BE2C (cell line): Measurements from ENCODE around the gene KIRREL1.

Source experiments
- DNase-seq: peaks from one replicate; pipeline ENCODE4 v3.0.0-alpha.2; 2020
- H3K27me3 ChIP-seq: fragments of 250-450 bp; sonication (Bioruptor Pico); 2 replicates; pipeline ENCODE4 v1.5.1; 2020; ENCODE audit warnings: mild to moderate bottlenecking
- H3K36me3 ChIP-seq: fragments of 250-450 bp; sonication (Bioruptor Pico); 2 replicates; pipeline ENCODE4 v1.5.1; 2020; ENCODE audit warnings: mild to moderate bottlenecking
- H3K4me1 ChIP-seq: fragments of 250-450 bp; sonication (Bioruptor Pico); 2 replicates; pipeline ENCODE4 v1.5.1; 2020
- H3K4me3 ChIP-seq: 2 replicates; pipeline ENCODE4 v1.5.1; 2011; ENCODE audit warnings: low read depth, low read length
- H3K9me3 ChIP-seq: fragments of 250-450 bp; sonication (Bioruptor Pico); 2 replicates; pipeline ENCODE4 v1.5.1; 2020
- CTCF ChIP-seq: IDR thresholded peaks from 2 replicates; pipeline ENCODE4 v1.5.1; 2012; ENCODE audit warnings: mild to moderate bottlenecking, low read depth, low read length

KIRREL1 gene

GRCh38 chr1:157960773-157961172 is 32.7 kb upstream of the KIRREL1 start:
- Histone ChIP-seq H3K36me3 (no peaks in the 10 kb centered on the region), H3K9me3 (no peaks in the 10 kb centered on the region), H3K4me3 (no peak overlapping the region), H3K4me1 (no peaks in the 10 kb centered on the region), H3K27me3 (no peaks in the 10 kb centered on the region; the same call in 1 of the 2 replicates)
- DNase-seq: no peak
- no peak for TF ChIP-seq CTCF

- Histone ChIP-seq H3K9me3 (no peaks in the 10 kb centered on the region), H3K4me1 (no peaks in the 10 kb centered on the region), H3K27me3 (no peaks in the 10 kb centered on the region; the same call in 1 of the 2 replicates), H3K4me3 (no peak overlapping the region), H3K36me3 (no peaks in the 10 kb centered on the region)
- TF ChIP-seq CTCF: no peak
- no peak for DNase-seq
Measured at GRCh38 chr1:157961805-157962762, 31.4 kb upstream of the KIRREL1 start.

- no peaks in the 10 kb centered on the region for H3K9me3 ChIP-seq
- no peaks in the 10 kb centered on the region for H3K4me1 ChIP-seq
- peak; percentile 65 for DNase-seq
- peak; percentile 80 for TF ChIP-seq CTCF
- H3K27me3 ChIP-seq: no peaks in the 10 kb centered on the region; the same call in 1 of the 2 replicates
- no peaks in the 10 kb centered on the region for H3K36me3 ChIP-seq
- no peak overlapping the region for H3K4me3 ChIP-seq
Measured at GRCh38 chr1:157963713-157964112, 29.7 kb upstream of the KIRREL1 start.

GRCh38 chr1:157965584-157965983 is 27.9 kb upstream of the KIRREL1 start:
- Histone ChIP-seq H3K4me1 (no peaks in the 10 kb centered on the region), H3K27me3 (no peaks in the 10 kb centered on the region; the same call in 1 of the 2 replicates), H3K4me3 (no peak overlapping the region), H3K9me3 (no peaks in the 10 kb centered on the region), H3K36me3 (no peaks in the 10 kb centered on the region)
- no peak for DNase-seq
- TF ChIP-seq CTCF: no peak

GRCh38 chr1:157966031-157966537 is 27.4 kb upstream of the KIRREL1 start:
- Histone ChIP-seq H3K36me3 (no peaks in the 10 kb centered on the region), H3K27me3 (no peaks in the 10 kb centered on the region; the same call in 1 of the 2 replicates), H3K4me3 (no peak overlapping the region), H3K9me3 (no peaks in the 10 kb centered on the region), H3K4me1 (no peaks in the 10 kb centered on the region)
- no peak for TF ChIP-seq CTCF
- no peak for DNase-seq

GRCh38 chr1:157967205-157967604 is 26.2 kb upstream of the KIRREL1 start:
- H3K36me3 ChIP-seq: no peaks in the 10 kb centered on the region
- no peaks in the 10 kb centered on the region for H3K4me1 ChIP-seq
- no peak for TF ChIP-seq CTCF
- no peaks in the 10 kb centered on the region for H3K9me3 ChIP-seq
- no peaks in the 10 kb centered on the region; the same call in 1 of the 2 replicates for H3K27me3 ChIP-seq
- H3K4me3 ChIP-seq: no peak overlapping the region
- DNase-seq: no peak
